ENCODE results near the gene BLNK.

The BLNK gene

DNA sequence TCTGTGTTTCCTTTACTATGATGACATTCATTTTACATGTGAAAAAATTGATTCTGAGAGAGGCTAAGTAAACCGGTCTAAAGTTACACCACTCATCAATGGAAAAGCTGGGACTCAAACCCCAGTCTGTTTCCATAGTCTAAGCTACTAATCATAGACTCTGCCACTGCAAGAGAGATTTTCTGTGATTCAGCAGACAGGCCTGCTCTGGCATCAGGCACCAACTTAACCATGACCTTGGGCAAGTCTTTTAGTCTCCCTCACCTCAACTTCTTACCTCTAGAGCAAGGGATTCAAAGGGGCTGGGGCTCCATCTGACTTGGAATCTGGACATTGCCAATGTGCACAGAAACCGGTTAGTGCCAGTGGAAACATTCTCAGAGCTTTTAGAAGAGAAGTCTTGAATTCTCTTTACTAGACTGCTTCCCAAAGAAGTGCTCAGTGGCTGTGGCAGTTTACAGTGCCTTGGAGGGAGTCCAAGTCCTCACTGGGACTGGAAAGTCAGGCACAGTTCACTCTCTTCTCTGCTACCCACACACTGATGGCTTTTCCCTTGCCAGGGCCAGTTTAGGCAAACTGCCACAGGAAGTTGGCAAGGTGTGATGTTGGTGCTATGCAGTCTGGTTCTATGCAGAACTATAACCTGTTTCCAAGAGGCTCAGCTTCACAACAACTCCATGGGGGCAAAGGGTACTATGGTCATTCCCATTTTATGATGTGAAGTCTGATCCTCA lies 4.5 kb upstream of the BLNK start:
- Mint-ChIP-seq H3K4me1 (no peaks in the 10 kb centered on the region), H3K4me3 (no peak overlapping the region), H3K36me3 (no peaks in the 10 kb centered on the region)

GRCh38 chr10:96272316-96273280 lies 1.2 kb upstream of the BLNK start:
- H3K36me3 Mint-ChIP-seq = no peaks in the 10 kb centered on the region
- H3K27ac Mint-ChIP-seq = no peak overlapping the region
- H3K4me1 Mint-ChIP-seq = no peaks in the 10 kb centered on the region
- no peak for ATAC-seq
- H3K4me3 Mint-ChIP-seq = no peak overlapping the region
- DNase-seq (ENCODE audit: low spot score in 2 of 2) = no peak
- H3K9me3 Mint-ChIP-seq = no peaks in the 10 kb centered on the region

More for the DNA sequence above, 4.5 kb upstream of the BLNK start:
- no peak for ATAC-seq
- Mint-ChIP-seq H3K9me3 (no peaks in the 10 kb centered on the region), H3K27ac (no peak overlapping the region)
- DNase-seq (ENCODE audit: low spot score in 2 of 2) = no peak

DNA sequence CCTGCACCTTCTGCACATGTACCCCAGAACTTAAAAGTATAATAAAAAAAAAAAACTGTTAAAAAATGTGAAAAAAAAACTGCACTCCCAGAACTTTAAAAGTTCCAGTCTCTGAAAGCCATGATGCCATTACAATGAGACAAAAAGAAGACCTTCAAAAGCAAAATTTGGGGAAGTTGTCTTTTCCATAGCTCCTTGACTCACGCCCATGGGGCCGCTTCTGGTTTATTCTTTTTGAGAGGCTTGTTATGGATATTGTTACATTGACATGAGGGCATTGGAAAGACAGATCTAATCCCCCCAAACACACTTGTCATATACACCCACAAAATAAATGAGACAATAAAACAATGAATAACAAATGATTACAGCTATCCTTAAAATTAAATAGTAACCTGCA lies 798 bp downstream of the BLNK start:
- H3K4me1 Mint-ChIP-seq = no peaks in the 10 kb centered on the region

DNA sequence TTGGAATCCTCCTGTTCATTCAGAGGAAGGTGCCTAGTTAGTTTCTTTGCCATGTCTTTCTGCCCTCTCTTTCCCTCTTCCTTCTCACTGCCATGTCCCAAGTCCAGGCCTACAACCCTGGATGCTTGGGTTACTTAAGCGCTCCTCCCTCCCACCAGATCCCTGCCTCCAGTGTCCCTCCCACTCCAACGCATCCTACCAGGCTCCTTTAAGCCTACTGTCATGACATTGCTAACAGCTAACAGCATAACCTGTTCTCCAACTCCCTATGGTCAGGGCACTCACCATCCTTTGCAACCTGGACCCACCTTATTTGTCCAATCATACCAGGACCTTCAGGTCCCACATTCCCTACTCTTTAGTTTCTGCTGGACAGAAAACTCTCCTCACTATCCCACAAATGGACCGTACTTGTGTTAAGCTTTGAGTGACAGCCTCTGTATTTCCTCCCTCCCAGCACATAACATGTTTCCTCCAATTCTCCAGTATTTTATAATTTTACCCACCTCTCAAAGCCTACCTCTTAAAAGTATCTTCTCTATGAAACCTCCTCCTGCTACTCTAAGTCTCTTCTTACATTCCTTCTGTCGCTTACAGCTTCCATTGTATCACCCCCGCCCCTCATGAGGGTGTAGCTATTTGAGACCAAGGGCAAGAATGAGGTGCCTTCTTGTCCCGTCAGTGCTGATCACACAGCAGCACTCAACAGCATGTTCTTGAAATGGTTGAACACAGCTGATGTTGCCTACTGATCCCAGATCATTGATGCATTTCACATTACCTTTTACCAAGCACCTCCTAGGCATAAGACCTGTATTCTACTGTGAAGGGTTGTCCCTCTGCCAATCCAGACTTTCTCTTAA lies 1.7 kb downstream of the BLNK start:
- peak overlapping the region; percentile 1 for H3K4me3 Mint-ChIP-seq
- H3K27ac Mint-ChIP-seq = peak overlapping the region; percentile 2
- H3K36me3 Mint-ChIP-seq = no peaks in the 10 kb centered on the region

More for the DNA sequence above, 798 bp downstream of the BLNK start:
- Mint-ChIP-seq H3K4me3 (no peak overlapping the region), H3K36me3 (no peaks in the 10 kb centered on the region), H3K9me3 (no peaks in the 10 kb centered on the region), H3K27ac (no peak overlapping the region)
- no peak for ATAC-seq
- no peak for DNase-seq (ENCODE audit: low spot score in 2 of 2)

DNA sequence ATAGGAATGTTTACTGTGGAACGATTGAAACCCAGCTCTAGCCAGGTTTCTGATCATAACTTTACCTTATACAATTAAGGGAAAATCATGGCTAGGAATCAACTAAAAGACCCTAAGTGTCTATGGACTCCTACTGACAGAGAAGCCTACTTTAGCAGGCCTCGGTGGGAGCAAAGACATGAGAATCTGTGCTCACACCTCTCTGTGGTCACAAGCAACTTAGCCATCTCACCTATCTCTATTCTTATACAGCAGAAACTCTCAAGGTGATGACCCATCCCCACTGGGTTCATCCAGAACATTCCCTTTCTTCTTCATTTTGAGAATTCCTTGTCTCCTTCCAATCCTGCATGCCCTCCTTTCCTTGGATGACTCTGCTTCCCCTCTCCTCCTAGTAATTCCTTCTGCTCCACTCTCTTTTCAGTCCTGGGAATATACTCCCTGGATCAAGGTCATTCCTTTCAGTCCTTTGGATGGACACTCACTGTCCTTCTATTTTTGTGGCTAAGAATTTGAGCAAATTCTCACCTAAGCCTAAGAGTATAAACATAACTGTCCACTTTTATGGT lies 2.9 kb downstream of the BLNK start:
- no peaks in the 10 kb centered on the region for H3K4me1 Mint-ChIP-seq
- no peak overlapping the region for H3K27ac Mint-ChIP-seq

More for the DNA sequence above, 1.7 kb downstream of the BLNK start:
- Mint-ChIP-seq H3K4me1 (no peaks in the 10 kb centered on the region), H3K9me3 (no peaks in the 10 kb centered on the region)
- no peak for ATAC-seq
- no peak for DNase-seq (ENCODE audit: low spot score in 2 of 2)

DNA sequence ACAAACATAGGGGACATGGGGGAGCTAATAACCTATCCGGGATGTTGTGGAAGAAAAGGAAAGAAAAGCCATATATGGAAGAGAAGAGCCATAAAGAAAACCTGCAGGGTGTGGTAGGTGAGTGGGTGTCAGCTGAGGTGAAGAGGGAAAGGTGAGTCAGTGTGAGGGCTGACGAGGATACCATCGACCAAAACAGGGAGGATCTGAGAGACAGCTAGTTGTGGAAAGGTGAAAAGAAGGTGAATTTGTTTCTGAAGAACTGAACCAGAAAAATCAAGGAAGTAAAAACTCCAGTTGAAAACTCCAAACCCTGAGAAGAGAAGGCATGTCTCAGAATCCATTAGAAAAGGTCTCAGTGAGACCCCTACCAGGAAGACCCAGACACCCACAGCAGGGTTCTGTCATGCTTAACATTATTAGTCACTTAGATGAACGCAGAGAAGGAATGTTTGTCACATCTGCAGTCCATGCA lies 4.1 kb downstream of the BLNK start:
- DNase-seq (ENCODE audit: low spot score in 2 of 2) = no peak
- no peaks in the 10 kb centered on the region for H3K9me3 Mint-ChIP-seq
- H3K36me3 Mint-ChIP-seq = no peaks in the 10 kb centered on the region
- H3K4me1 Mint-ChIP-seq = no peaks in the 10 kb centered on the region
- no peak for ATAC-seq
- H3K4me3 Mint-ChIP-seq = no peak overlapping the region
- no peak overlapping the region for H3K27ac Mint-ChIP-seq

More for the DNA sequence above, 2.9 kb downstream of the BLNK start:
- ATAC-seq = no peak
- H3K9me3 Mint-ChIP-seq = no peaks in the 10 kb centered on the region
- no peak for DNase-seq (ENCODE audit: low spot score in 2 of 2)
- no peaks in the 10 kb centered on the region for H3K36me3 Mint-ChIP-seq
- no peak overlapping the region for H3K4me3 Mint-ChIP-seq

GRCh38 chr10:96266118-96266770 lies 5.1 kb downstream of the BLNK start:
- Mint-ChIP-seq H3K4me1 (no peaks in the 10 kb centered on the region), H3K36me3 (no peaks in the 10 kb centered on the region), H3K27ac (no peak overlapping the region), H3K4me3 (no peak overlapping the region), H3K9me3 (no peaks in the 10 kb centered on the region)
- ATAC-seq (no peak), DNase-seq (ENCODE audit: low spot score in 2 of 2) (no peak)

DNA sequence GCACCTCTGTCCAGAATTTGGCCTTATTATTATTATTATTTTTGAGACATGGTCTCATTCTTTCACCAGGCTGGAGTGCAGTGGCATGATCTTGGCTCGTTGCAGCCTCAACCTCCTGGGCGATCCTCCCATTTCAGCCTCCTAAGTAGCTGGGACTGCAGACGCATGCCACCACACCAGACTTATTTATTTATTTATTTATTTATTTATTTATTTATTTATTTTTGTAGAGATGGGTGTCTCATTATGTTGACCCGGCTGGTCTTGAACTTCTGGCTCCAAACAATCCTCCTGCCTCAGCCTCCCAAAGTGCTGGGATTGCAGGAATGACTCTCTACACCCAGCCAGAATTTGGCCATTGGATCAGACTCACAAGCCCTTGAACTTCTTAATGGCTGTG lies 6.4 kb downstream of the BLNK start:
- no peak for ATAC-seq
- DNase-seq (ENCODE audit: low spot score in 2 of 2) = no peak
- Mint-ChIP-seq H3K36me3 (no peaks in the 10 kb centered on the region), H3K27ac (no peak overlapping the region), H3K4me1 (no peaks in the 10 kb centered on the region), H3K9me3 (no peaks in the 10 kb centered on the region), H3K4me3 (no peak overlapping the region)

DNA sequence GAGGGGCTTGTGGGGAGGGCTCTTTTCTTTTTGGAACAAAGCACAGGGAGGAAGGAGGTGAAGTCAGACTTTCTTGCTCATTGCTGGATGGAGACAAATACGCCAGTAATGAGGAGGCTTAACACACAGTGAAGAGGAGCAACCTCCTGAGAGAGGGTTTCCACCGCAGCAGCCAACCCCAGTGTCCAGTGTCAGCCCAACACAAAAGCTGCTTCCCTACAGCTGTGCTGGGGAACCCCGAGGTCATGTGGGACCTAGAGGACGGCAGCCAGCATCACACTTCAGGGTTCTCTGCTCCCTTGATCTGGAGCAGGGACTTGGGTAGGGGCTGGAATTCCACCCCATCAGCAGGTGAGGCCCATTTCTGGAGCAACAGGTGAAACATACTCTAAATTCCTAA lies 7.7 kb downstream of the BLNK start:
- DNase-seq (ENCODE audit: low spot score in 2 of 2) (no peak), ATAC-seq (peak; percentile 15)
- Mint-ChIP-seq H3K4me3 (no peak overlapping the region), H3K9me3 (no peaks in the 10 kb centered on the region), H3K36me3 (no peaks in the 10 kb centered on the region), H3K4me1 (no peaks in the 10 kb centered on the region), H3K27ac (peak overlapping the region; percentile 32)

GRCh38 chr10:96263176-96263575 lies 8.2 kb downstream of the BLNK start:
- Mint-ChIP-seq H3K9me3 (no peaks in the 10 kb centered on the region), H3K4me1 (no peaks in the 10 kb centered on the region), H3K27ac (peak overlapping the region; percentile 32), H3K4me3 (no peak overlapping the region), H3K36me3 (no peaks in the 10 kb centered on the region)
- DNase-seq (ENCODE audit: low spot score in 2 of 2) (no peak), ATAC-seq (no peak)

GRCh38 chr10:96261930-96262329 lies 9.4 kb downstream of the BLNK start:
- no peaks in the 10 kb centered on the region for H3K36me3 Mint-ChIP-seq
- no peak for ATAC-seq

GRCh38 chr10:96261132-96261531 lies 10.2 kb downstream of the BLNK start:
- no peaks in the 10 kb centered on the region for H3K36me3 Mint-ChIP-seq

More at GRCh38 chr10:96261930-96262329, 9.4 kb downstream of the BLNK start:
- DNase-seq (ENCODE audit: low spot score in 2 of 2) = no peak
- Mint-ChIP-seq H3K4me1 (no peaks in the 10 kb centered on the region), H3K27ac (no peak overlapping the region), H3K4me3 (no peak overlapping the region), H3K9me3 (no peaks in the 10 kb centered on the region)

GRCh38 chr10:96260014-96260413 lies 11.4 kb downstream of the BLNK start:
- ATAC-seq = no peak
- Mint-ChIP-seq H3K36me3 (no peaks in the 10 kb centered on the region), H3K27ac (no peak overlapping the region), H3K4me1 (no peaks in the 10 kb centered on the region), H3K4me3 (no peak overlapping the region), H3K9me3 (no peaks in the 10 kb centered on the region)
- DNase-seq (ENCODE audit: low spot score in 2 of 2) = no peak

More at GRCh38 chr10:96261132-96261531, 10.2 kb downstream of the BLNK start:
- H3K27ac Mint-ChIP-seq = no peak overlapping the region
- H3K4me3 Mint-ChIP-seq = no peak overlapping the region
- ATAC-seq (no peak), DNase-seq (ENCODE audit: low spot score in 2 of 2) (no peak)
- no peaks in the 10 kb centered on the region for H3K9me3 Mint-ChIP-seq
- H3K4me1 Mint-ChIP-seq = no peaks in the 10 kb centered on the region

GRCh38 chr10:96259150-96259549 lies 12.2 kb downstream of the BLNK start:
- H3K4me1 Mint-ChIP-seq = no peaks in the 10 kb centered on the region
- no peak overlapping the region for H3K27ac Mint-ChIP-seq
- DNase-seq (ENCODE audit: low spot score in 2 of 2) (no peak), ATAC-seq (no peak)
- H3K4me3 Mint-ChIP-seq = no peak overlapping the region
- H3K36me3 Mint-ChIP-seq = no peaks in the 10 kb centered on the region
- H3K9me3 Mint-ChIP-seq = no peaks in the 10 kb centered on the region
